Measurements from ENCODE around the gene SGO2.
A peak's percentile ranks its signal among the peaks of the same experiment; 100 is the strongest.

SGO2 gene

GRCh38 chr2:200600549-200601225, 74.7 kb downstream of the SGO2 start (continued):
- TF ChIP-seq YY2 (tag by site-specific recombination; IDR thresholded peaks at IDR 0.05) (no peak), ZNF488 (tag by site-specific recombination; IDR thresholded peaks at IDR 0.05) (no peak), ZNF558 (tag by site-specific recombination; IDR thresholded peaks at IDR 0.05) (0 out of 2 replicates have a peak, but pooled peaks have one; percentile 33), ZIC2 (tag by site-specific recombination; IDR thresholded peaks at IDR 0.05) (peak; percentile 6; the same call in 1 of the 2 replicates), ZNF37A (tag by site-specific recombination; IDR thresholded peaks at IDR 0.05) (no peak), ZBTB6 (tag by site-specific recombination; IDR thresholded peaks at IDR 0.05) (no peak), ZNF214 (tag by site-specific recombination; IDR thresholded peaks at IDR 0.05; ENCODE audit: borderline replicate concordance) (no peak), OSR2 (tag by site-specific recombination; IDR thresholded peaks at IDR 0.05) (peak; percentile 67; the same call in 1 of the 2 replicates), ZNF596 (tag by site-specific recombination; IDR thresholded peaks at IDR 0.05) (no peak), ZNF2 (tag by site-specific recombination; IDR thresholded peaks at IDR 0.05) (no peak), ZNF677 (tag by site-specific recombination; IDR thresholded peaks at IDR 0.05) (no peak), PATZ1 (tag by site-specific recombination; IDR thresholded peaks at IDR 0.05) (no peak), KLF9 (tag by site-specific recombination; IDR thresholded peaks at IDR 0.05; ENCODE audit: low read depth) (no peak), ZNF114 (tag by site-specific recombination; IDR thresholded peaks at IDR 0.05) (no peak), ZNF48 (tag by site-specific recombination; IDR thresholded peaks at IDR 0.05) (no peak), ZNF394 (tag by site-specific recombination; IDR thresholded peaks at IDR 0.05; ENCODE audit: borderline replicate concordance) (no peak), ZNF791 (tag by site-specific recombination; IDR thresholded peaks at IDR 0.05) (no peak), ZBTB17 (tag by site-specific recombination; IDR thresholded peaks at IDR 0.05) (peak; percentile 83), ZNF148 (tag by site-specific recombination; IDR thresholded peaks at IDR 0.05; ENCODE audit: borderline replicate concordance) (no peak), HOXA7 (CRISPR knock-in tag; IDR thresholded peaks at IDR 0.05; ENCODE audit: borderline replicate concordance) (no peak), ZNF660 (tag by site-specific recombination; IDR thresholded peaks at IDR 0.05) (no peak), BCL11A (tag by site-specific recombination; IDR thresholded peaks at IDR 0.05; ENCODE audit: low read depth) (no peak)
- TF ChIP-seq, protein P1, sequence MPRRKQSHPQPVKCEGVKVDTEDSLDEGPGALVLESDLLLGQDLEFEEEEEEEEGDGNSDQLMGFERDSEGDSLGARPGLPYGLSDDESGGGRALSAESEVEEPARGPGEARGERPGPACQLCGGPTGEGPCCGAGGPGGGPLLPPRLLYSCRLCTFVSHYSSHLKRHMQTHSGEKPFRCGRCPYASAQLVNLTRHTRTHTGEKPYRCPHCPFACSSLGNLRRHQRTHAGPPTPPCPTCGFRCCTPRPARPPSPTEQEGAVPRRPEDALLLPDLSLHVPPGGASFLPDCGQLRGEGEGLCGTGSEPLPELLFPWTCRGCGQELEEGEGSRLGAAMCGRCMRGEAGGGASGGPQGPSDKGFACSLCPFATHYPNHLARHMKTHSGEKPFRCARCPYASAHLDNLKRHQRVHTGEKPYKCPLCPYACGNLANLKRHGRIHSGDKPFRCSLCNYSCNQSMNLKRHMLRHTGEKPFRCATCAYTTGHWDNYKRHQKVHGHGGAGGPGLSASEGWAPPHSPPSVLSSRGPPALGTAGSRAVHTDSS (tag by site-specific recombination; IDR thresholded peaks at IDR 0.05): no peak
- TF ChIP-seq, protein P2, sequence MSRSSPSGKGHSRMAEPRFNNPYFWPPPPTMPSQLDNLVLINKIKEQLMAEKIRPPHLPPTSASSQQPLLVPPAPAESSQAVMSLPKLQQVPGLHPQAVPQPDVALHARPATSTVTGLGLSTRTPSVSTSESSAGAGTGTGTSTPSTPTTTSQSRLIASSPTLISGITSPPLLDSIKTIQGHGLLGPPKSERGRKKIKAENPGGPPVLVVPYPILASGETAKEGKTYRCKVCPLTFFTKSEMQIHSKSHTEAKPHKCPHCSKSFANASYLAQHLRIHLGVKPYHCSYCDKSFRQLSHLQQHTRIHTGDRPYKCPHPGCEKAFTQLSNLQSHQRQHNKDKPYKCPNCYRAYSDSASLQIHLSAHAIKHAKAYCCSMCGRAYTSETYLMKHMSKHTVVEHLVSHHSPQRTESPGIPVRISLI (tag by site-specific recombination; IDR thresholded peaks at IDR 0.05): 0 out of 2 replicates have a peak, but pooled peaks have one; percentile 25
